Measurements from ENCODE around the gene ERC2.
"Not testable (repeated sequence)": the region's sequence is repeated elsewhere in the genome, so short reads cannot be mapped to it uniquely, and the experiment has no call there.

ERC2 gene

DNA sequence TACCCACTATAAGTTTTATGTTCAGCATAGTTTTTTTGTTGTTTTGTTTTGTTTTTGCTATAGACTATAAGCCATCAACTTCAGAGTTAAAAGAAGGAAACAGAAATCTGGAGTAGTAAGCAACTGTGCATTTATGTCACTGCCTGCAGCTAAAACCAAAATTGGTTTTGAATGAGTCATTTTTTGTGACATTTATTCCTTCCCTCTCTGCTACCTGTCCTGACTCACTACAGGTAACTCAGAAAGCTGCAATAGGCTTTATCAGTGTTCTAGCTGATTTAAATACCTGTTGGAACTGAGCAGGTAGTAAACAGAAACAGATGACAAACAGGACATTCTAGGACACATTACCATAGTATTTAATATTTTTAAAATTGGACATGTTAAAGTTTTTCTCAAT, 587.9 kb downstream of the ERC2 start:
- DNase-seq (ENCODE audit: low spot score) = no peak

DNA sequence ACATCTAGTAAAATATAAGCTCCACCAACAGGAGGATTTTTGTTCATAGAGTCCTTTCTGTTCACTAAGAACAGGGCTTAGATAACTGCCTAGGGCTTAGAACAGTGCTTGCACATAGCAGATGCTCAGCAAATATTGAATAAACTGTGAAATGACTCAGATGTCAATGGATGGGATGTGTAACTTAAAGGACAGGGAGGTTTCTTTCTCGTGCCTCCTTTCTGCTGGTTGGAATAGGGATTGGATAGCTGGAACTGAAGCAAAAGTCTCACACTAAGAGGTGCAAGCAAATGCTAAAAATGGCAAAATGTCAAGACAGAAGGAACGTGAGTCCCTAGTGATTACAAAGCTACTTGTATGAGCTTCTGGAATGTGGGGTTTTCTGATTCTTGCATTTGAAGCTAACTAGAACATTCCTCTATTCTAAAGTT, 588.4 kb downstream of the ERC2 start:
- DNase-seq (ENCODE audit: low spot score) = no peak

DNA sequence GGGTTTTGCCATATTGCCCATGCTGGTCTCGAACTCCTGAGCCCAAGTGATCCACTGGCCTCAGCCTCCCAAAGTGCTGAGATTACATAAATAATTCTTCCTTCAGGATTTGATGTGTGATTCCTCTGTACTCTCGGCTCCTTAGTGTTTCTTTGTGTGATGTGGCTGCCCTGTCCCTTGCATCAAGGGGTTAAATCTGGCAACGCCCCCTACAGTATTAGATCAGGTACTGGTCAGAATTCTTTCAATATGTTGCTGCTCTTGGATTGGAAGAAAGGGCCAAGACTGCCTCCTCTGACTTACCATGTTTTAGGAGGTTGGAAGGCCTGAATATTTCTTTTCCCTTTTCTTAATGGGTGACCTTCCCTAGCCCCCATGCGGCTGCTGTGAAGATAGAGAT, 590.6 kb downstream of the ERC2 start:
- no peak for DNase-seq (ENCODE audit: low spot score)

DNA sequence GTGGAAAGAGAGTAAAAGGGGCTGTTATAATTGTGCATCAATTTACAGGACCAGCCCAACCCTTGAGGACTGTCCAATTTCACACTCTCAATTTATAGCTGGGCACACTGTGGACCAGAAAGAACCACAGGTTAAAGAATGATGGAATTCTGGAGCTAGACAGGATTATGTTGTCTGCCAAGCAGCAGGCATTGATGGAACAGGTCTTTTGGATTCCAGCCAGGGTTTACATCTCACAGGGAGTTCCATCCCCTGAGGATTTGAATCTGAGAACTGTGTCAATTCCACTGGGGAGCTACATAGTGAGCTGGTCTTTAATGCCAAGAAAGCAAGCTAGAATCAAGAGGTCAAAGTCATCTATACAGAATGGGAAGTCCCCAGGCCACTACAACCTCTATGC, 591.7 kb downstream of the ERC2 start:
- DNase-seq (ENCODE audit: low spot score) = no peak

DNA sequence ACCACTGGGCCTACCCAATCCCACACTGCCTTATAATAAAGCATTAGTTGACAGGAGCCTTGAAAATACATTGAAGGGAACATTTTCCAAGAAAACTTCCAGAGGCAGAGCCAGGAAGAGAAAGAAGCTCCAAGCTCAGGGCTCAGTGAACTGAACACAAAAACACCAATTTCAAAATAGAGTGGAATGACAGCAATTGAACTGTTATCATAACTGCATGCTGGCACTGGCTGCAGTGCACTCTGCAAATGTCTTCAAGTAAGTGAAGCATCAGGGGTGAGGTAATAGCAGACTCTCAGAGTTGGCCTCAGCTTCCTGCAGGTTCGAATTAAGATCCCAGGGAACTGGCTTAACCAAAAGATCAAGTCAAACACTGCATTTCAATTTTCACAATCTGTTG, 593.2 kb downstream of the ERC2 start:
- DNase-seq (ENCODE audit: low spot score) = no peak

DNA sequence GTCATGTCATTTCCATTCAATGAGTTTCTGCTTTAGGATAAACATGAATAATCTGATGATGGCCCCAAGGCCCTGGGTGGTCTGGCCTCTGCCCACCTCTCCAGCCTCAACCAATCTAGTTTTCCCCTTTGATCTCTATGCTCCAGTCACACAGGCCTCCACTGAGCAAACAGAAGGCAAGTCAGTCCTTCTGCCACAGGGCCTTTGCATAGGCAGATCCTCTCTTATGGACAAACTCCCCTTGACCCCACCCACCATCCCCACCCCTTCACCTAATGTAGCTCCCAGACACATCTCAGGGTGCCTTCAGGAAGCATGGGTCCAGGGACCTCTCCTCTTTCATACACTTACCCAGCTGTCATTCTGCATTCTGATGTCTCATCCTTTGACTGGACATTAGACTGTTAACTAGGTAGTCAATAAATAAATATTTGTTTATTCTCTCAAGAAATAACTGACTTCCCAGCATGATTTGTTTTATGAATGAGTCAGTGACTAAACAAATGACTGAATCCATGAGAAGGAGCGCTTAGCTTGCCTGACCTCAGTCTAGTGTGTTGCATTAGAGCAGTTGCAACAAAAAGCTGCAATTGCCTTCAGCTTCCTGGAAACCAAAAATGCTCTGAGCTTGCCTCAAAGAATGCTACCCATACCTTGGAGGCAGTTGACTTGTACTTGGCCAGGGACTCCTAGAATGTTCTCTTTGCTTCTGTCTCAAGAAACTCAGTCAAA, 594.6 kb downstream of the ERC2 start:
- DNase-seq (ENCODE audit: low spot score) = no peak

DNA sequence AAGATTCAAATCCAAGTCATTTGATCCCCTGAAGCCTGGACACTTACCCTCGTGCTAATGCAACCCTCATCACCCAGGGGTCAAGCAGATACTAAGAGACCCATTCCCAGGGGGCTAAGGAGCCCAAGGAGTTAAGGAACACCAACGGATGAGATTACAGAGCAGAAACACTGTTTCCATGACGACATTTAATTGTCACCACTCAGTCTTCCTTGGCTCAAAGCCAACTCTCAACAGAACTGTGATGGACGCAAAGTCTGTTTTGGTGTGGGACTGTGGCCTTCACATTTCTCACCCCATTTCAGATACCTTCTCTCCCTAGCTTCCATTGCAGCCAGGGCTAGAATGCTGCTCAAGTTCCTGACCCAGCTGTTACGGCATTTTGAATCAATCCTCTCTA, 597.7 kb downstream of the ERC2 start:
- no peak for DNase-seq (ENCODE audit: low spot score)

DNA sequence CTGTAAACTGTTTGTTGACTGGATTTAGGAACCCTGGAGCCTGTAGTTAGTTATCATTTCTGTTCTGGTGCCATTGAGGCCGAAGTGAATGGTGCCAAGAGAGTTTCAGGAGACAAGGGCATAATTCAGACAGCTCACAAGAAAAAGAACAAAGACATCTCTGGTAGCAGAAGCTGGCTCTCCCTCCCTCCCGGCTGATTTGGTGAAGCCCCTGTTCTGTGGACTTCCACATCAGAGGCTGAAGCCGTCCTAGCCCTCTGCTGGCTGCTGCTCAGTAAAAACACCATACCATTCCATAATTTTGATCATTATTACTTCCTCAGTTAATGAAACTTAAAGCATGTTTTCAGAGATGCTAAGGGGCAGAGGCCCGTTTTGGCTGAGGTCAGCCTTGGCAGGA, 599.9 kb downstream of the ERC2 start:
- DNase-seq (ENCODE audit: low spot score) = no peak

DNA sequence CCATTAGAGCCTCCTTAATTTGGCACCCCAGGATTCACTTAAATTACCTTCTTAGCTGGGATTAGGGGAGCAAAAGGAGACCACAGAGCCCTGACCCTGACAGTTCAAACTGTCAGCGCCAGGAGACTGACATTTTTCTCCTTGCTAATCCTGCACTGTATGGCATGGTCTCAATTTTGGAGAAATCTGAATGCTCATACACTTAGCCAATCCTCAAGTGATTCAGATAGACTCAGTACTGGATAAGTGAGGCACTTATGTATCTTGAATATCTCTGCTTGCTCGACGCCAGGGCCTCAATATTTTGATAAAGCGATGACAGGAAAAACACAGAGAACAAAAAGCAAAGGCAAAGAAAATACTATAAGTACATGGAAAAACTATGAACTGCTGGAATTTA, 605.2 kb downstream of the ERC2 start:
- DNase-seq (ENCODE audit: low spot score) = no peak

DNA sequence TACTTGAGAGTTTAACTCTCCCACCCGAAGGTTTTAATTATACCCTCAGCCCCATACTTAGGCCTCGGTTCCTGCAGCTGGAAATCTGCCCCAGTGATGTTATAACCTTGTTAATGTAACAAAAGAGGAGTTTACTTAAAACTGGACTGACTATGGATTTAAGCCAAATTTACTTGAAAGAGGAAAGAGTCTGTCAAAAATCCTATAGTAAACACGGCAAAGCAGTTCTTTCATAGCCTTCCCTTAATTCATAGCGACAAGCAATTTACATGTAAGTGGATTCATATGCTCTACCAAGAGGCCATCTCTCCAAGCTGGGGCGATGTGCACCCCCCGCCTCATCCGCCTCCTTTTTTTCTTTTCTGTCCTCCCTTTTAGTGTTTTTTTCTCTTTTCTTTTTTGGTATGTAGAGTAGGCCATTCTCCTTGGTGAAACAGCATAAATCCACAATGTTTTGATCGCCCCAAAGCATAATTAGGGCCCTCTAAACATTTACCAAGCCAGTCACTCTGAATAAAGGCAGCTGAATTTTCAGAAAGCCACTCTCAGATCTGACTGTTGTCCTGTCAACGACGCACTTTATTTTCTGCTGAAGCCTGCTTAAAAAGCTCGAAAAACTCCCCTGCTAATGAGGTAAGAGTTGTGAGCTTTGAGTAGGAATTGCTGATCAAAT, 608.1 kb downstream of the ERC2 start:
- DNase-seq (ENCODE audit: low spot score) = no peak

DNA sequence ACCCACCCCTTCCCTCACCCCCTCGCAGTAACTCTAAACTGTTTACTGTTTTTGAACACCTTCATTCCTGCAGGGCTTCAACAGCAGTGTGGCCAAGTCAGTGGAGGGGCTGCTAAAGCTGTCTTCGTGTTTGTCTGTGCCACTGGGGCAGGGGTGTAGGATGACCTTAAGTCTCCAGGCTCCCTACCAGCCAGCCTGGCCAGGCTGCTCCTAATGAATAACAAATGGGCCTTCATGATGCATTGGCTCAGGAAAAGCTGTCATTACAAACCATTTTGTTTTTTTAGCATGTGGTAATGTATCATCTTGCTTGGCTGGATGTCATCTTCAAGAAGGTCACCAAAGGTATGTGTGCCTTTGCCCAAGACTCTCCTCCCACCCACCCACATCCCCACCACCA, 609.0 kb downstream of the ERC2 start:
- DNase-seq (ENCODE audit: low spot score) = no peak

DNA sequence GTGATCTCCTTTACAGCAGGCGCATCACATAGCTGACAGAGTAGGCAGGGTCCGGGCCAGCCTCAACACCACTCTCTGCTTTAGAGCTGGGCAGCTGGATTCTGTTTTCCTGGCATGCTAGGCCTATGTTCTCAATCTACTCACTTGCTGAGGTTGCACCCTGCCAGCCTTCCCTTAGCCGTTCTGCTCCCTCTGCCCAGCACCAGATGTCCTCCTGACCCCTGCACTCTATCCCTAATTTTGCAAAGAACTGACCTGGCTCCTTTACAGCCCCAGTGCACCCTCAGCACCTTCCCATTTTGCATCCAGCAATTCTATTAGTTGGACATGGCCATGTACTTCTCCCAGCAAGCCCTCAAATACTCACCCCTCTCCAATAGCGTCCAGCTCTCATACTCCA, 609.5 kb downstream of the ERC2 start:
- no peak for DNase-seq (ENCODE audit: low spot score)

DNA sequence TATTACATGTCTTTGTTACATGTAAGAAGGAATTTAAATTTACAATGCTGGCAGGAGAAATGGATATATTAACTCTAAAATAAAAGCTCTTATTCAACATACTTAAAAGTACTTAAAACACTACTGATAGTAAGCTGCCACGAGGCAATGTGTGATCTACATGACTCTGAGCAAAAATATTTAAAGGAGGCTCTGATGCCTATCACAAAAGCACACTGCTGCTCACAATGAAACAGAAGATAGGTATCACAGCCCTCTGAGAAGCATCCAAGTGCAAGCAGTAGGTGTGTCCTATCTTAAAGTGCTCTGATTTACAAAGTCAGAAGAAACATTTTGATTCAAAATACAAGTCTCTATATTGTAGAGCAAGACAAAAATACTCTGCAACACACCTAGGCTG, 610.0 kb downstream of the ERC2 start:
- DNase-seq (ENCODE audit: low spot score) = no peak

DNA sequence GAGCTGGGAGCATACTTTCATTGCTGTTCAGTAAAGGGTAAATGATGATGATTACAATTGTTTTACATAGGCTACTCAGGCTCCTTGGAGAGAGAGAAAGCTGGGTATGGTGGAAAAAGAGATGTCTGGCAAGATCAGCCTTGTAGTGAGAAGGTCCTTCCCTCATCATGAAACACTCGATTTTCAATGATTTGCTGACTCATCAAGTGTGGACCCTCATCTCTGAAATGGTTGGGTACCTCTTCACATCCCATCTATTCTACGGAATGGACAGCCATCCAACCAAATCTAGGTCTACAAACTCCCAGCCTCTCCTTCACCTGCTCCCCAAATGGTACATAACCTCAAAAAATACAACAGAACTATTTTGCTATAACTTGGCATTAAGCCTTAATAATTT, 610.6 kb downstream of the ERC2 start:
- no peak for DNase-seq (ENCODE audit: low spot score)

DNA sequence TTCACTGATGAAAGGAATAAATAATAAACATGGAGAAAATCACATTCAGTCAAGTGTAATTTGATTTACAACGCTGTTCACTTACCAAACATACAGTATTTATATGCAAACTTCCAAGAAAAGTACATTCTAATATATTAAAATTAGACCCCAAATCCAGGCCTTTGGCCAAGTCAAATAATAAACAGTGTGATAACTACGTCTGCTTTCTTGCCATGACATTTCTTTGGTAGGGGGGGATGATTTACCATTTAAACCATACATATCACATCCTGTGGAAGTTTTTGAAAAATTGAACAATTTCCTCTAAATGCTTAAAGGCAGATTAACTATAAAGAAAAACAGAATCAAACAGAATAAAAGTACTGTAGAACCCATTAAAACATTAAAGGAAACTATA, 613.0 kb downstream of the ERC2 start:
- DNase-seq (ENCODE audit: low spot score) = no peak

DNA sequence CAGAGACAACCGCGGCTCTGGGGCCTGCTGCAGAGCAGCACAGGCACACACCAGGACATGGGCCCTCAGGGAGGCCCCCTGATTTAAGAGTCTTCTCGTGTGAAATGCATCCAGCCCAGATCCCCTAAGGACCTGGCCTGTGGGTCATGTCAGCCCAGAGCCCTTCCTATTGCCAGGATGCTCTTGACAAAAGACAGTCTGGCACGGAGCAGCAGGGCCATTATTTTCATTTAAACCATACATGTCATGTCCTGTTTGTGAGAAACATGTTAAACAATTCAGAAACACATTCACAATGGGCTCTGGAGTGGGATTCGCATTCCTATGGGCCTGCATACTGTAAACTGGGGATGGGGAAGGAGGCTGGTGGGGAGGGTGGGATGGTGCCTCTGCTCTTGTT, 613.8 kb downstream of the ERC2 start:
- no peak for DNase-seq (ENCODE audit: low spot score)

DNA sequence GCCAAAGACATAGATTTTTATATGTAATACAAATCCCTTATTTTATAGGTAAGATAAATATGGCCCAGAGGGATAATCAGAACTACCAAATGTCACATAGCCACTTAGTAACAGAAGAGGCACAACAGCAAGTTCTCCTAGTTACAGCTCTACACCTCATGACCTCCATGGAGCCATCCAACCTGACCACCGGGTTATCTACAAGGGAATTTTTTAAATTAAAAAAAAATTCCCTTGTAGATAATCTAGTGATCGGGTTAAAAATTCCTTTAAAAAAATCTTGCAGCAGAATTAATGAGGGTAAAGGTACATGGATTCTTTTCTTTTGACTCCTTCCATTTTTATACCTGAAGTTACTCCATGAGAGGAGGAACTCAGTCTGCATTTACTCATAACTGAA, 615.9 kb downstream of the ERC2 start:
- DNase-seq (ENCODE audit: low spot score) = no peak

DNA sequence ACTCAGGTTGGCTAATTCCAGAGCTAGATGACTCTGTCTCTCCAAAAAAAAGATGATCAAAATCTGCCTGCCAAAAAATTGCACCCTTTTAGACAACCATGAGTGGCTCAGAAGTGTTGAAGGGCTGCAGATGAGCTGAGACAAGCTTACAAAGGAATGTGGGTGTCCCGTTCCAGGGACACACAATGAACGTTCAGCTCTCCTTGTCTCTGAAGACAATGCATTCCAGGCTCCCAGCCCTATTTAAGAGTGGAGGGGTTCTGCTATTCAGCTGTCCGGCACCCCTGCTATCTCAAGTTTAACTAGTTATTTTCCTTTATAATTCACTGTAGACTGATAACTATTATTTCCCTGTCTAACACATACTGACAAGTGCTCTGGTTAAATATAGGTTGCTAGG, 626.1 kb downstream of the ERC2 start:
- DNase-seq (ENCODE audit: low spot score) = no peak

DNA sequence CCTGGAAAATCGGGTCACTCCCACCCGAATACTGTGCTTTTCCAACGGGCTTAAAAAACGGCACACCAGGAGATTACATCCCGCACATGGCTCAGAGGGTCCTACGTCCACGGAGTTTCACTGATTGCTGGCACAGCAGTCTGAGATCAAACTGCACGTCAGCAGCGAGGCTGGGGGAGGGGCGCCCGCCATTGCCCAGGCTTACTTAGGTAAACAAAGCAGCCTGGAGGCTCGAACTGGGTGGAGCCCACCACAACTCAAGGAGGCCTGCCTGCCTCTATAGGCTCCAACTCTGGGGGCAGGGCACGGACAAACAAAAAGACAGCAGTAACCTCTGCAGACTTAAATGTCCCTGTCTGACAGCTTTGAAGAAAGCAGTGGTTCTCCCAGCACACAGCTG, 636.4 kb downstream of the ERC2 start:
- not testable (repeated sequence) for DNase-seq (ENCODE audit: low spot score)

DNA sequence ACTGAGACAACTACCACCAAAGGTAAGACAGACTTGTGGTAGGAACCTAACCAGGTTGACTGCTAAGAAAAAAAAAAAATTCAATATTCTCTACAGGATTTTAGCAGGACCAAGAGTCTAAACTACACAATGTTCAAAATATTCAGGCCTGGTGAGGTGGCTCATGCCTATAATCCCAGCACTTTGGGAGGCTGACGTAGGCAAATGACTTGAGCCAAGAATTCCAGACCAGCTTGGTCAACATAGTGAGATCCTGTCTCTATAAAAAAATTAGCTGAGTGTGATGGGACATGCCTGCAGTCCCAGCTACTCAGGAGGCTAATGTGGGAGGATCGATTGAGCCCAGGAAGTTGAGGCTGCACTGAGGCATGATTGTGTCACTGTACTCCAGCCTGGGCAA, 639.6 kb downstream of the ERC2 start:
- DNase-seq (ENCODE audit: low spot score) = no peak

DNA sequence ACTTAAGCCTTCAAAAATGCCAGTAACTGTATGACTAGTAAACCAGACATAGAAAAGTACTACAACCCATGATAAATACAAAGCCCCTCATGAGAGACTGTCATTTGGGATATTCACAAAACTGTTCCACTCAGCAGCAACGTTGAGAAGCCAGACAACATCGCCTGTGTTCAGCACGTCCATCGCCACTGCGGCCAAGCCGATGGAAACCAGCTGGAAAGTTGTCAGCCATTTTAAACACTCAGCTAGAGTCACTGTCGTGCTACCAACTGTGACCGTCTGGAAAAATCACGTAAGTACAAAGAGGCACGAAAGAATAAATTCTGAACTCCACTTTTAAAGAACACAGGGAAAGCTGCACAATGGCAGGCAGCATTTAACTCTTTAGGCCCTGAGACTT, 640.5 kb downstream of the ERC2 start:
- DNase-seq (ENCODE audit: low spot score) = no peak

DNA sequence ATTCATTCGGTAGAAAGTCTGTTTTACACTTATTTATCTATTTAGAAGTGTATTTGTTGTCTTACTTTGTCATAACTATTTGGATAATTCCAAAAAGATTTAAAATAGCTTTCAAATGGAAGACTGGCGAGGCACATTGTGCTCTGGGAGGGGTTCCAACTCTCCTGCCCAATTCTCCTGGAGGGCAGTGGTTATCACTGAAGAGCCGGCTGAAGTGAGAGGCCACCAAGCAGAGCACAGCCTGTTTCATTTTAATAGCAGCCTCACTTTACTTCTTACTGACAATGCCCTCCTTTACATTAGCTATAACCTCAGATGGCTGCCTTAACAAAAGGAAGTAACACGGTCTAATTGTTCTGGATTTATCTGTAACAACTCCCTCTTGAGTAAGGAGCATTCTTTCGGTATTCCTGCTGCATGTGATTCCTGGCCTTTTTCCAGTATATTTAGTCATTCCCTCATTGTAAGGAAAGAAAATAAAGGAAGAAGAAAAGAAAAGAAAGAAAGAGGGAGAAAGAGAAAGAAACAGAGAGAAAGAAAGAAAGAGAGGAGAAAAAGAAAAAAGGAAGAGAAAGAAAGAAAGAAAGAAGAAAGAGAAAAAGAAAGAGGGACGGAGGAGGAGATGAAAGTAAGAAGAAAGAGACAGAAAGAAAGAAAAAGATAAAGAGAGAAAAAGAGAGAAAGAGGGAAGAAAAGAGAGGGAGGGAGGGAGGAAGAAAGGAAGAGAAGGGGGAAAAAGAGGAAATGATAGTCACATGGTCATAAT, 641.4 kb downstream of the ERC2 start:
- DNase-seq (ENCODE audit: low spot score) = no peak

DNA sequence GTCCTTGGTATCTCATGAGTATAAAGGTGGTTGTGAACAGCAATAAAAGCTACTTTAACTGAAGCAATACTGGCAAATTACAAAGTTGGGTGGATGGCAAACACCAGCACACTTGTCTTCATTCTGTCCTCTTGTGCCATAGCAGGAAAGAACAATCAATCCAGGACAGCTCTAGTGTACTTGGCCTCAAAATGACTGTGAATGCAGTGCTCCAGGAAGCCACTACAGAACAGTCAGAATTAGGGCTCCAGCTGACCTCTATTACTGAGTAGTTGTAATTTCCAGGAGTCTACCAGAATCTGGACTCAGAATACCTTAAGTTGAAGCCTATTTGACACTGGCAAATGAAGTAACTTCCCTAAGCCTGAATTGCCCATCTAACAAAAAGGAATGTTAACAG, 642.2 kb downstream of the ERC2 start:
- DNase-seq (ENCODE audit: low spot score) = no peak

Measured in ecto neural progenitor cell (in vitro differentiated cells).